Glutamatergic neuron (in vitro differentiated cells): ENCODE data around the gene DMRT3. TPM values are rescaled to one million over a fixed set of nuclear protein-coding genes. Genes with fewer than 3 reads are reported as not detected.
A peak's percentile ranks its signal among the peaks of the same experiment; 100 is the strongest.

ENCODE experiments used
- DNase-seq: peaks from one replicate; pipeline ENCODE4 v3.0.0; 2022
- H3K27ac Mint-ChIP-seq: one replicate; pipeline ENCODE4 v1.8.0; 2020; ENCODE audit warnings: mild to moderate bottlenecking, mixed read lengths, inconsistent platforms; ENCODE audit not compliant: unreplicated experiment
- H3K27me3 Mint-ChIP-seq: one replicate; pipeline ENCODE4 v1.8.0; 2020; ENCODE audit warnings: mild to moderate bottlenecking, moderate library complexity, mixed read lengths, inconsistent platforms; ENCODE audit not compliant: unreplicated experiment
- H3K36me3 Mint-ChIP-seq: one replicate; pipeline ENCODE4 v1.8.0; 2020; ENCODE audit warnings: mild to moderate bottlenecking, mixed read lengths, inconsistent platforms; ENCODE audit not compliant: unreplicated experiment
- H3K4me1 Mint-ChIP-seq: one replicate; pipeline ENCODE4 v1.8.0; 2020; ENCODE audit warnings: mild to moderate bottlenecking, low read depth, mixed read lengths, inconsistent platforms; ENCODE audit not compliant: unreplicated experiment
- H3K4me3 Mint-ChIP-seq: one replicate; pipeline ENCODE4 v1.8.0; 2020; ENCODE audit warnings: mild to moderate bottlenecking, mixed read lengths, inconsistent platforms; ENCODE audit not compliant: unreplicated experiment
- H3K9me3 Mint-ChIP-seq: one replicate; pipeline ENCODE4 v1.8.0; 2020; ENCODE audit warnings: mild to moderate bottlenecking, moderate library complexity, mixed read lengths, inconsistent platforms; ENCODE audit not compliant: unreplicated experiment
- total RNA-seq: library from RNA; stranded (reverse); fragmentation: NEBNext Ultra II Directional; extraction: Animal tissue kit (Norgen Biotek cat#: 25700); gene quantifications from one replicate; pipeline ENCODE4 v1.2.1, GENCODE V29; 2021; ENCODE audit not compliant: unreplicated experiment
- TF ChIP-seq, protein P1 (sequence below): fragments of 200-600 bp; sonication (generic); IDR thresholded peaks from one replicate; pipeline ENCODE4 v1.5.0; 2021; ENCODE audit not compliant: partially characterized antibody, unreplicated experiment

Gene DMRT3
- total RNA-seq, 1 donor from 2014 or later: 1.7 TPM

DNA sequence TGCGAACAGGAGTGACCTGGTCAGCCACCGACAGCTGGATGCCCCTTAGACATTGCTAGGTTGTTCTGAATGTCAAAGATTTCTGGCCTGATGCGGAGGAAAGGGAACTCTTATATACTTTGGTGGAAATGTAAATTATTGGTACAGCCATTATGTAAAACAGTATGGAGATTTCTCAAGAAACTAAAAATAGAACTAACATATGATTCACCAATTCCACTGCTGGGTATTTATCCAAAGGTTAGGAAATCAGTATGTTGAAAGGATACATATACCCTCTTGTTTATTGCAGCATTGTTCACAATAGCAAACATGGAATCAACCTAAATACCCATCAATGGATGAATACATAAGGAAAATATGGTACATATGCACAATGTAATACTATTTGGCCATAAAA lies 31.8 kb downstream of the DMRT3 start:
- Mint-ChIP-seq H3K36me3 (no peaks in the 10 kb centered on the region), H3K27me3 (peaks cover 3% of the 10 kb centered on the region), H3K4me1 (no peaks in the 10 kb centered on the region), H3K27ac (no peak overlapping the region), H3K4me3 (no peak overlapping the region), H3K9me3 (no peaks in the 10 kb centered on the region)
- TF ChIP-seq, protein P1, sequence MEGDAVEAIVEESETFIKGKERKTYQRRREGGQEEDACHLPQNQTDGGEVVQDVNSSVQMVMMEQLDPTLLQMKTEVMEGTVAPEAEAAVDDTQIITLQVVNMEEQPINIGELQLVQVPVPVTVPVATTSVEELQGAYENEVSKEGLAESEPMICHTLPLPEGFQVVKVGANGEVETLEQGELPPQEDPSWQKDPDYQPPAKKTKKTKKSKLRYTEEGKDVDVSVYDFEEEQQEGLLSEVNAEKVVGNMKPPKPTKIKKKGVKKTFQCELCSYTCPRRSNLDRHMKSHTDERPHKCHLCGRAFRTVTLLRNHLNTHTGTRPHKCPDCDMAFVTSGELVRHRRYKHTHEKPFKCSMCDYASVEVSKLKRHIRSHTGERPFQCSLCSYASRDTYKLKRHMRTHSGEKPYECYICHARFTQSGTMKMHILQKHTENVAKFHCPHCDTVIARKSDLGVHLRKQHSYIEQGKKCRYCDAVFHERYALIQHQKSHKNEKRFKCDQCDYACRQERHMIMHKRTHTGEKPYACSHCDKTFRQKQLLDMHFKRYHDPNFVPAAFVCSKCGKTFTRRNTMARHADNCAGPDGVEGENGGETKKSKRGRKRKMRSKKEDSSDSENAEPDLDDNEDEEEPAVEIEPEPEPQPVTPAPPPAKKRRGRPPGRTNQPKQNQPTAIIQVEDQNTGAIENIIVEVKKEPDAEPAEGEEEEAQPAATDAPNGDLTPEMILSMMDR: no peak
- no peak for DNase-seq

DNA sequence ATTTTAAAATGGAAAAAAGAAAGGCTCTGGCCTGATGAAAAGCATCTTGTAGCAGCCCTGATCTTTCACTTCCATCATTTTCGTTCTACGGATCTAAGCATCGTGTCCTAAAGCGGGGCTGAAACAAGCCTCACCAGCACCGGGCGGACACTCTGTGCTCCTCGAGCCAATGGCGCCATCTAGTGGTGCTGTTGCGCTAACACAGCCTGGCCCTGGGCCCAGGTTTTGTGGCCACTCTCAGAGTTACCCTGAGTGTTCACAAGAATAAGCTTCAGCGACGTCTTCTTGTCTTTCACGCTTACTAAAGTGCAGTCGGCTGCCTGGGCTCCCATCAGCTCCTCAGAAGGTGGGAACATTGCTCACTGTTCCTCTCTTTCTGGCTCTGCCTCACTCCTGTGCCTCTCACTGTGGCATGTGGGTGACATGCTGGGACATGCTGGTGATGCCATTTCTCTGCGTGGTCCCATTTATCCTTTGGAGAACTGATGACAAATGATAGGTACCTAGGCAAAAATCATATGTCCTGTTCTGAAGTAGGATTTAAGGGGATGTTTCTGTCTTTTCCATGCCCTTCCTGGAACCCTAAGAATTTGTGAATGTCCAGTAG lies 32.7 kb downstream of the DMRT3 start:
- H3K27me3 Mint-ChIP-seq: peaks cover 3% of the 10 kb centered on the region
- TF ChIP-seq, protein P1: peak; percentile 98
- DNase-seq: peak; percentile 90
- no peak overlapping the region for H3K4me3 Mint-ChIP-seq
- H3K9me3 Mint-ChIP-seq: no peaks in the 10 kb centered on the region
- H3K27ac Mint-ChIP-seq: no peak overlapping the region
- no peaks in the 10 kb centered on the region for H3K36me3 Mint-ChIP-seq
- H3K4me1 Mint-ChIP-seq: no peaks in the 10 kb centered on the region

DNA sequence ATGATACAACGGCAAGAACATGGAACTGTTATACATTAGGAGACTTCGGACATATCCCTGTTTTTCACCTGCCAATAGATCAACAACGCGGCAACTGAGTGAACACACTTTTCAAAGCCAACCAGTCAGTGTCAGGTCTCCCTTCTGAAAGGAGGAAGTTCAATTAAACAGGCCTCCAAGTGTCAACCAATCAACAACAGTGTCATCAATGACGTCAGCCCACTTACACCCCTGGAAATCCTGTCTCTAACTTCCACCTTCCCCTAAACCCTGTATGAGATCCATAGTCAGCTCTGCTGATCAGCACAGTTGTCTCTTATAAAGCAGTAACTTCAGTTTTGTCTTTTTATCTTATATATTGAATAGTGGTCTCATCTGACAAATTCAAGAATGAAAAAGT lies 36.6 kb downstream of the DMRT3 start:
- no peak overlapping the region for H3K27ac Mint-ChIP-seq
- DNase-seq: no peak
- no peak overlapping the region for H3K4me3 Mint-ChIP-seq
- H3K4me1 Mint-ChIP-seq: no peaks in the 10 kb centered on the region
- TF ChIP-seq, protein P1: no peak
- no peaks in the 10 kb centered on the region for H3K36me3 Mint-ChIP-seq
- no peaks in the 10 kb centered on the region for H3K27me3 Mint-ChIP-seq
- no peaks in the 10 kb centered on the region for H3K9me3 Mint-ChIP-seq

DNA sequence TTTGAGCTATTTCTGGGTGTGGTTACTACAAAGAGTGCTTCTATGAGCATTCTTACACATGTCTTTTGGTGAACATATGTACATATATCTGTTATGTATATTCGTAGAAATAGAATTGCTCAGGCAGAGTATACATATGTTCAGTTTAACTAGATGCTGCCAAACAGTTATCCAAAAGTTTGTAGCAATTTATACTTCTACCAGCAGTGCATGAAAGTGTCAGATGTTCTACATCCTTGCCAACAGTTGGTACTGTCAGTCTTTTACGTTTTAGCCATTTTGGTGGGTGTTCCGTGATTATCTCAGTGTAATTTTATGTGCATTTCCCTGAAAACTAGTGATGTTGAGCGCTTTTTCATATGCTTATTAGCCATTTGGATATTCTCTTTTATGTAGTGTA lies 37.8 kb downstream of the DMRT3 start:
- Mint-ChIP-seq H3K27ac (no peak overlapping the region), H3K4me3 (no peak overlapping the region), H3K9me3 (no peaks in the 10 kb centered on the region), H3K27me3 (no peaks in the 10 kb centered on the region), H3K4me1 (no peaks in the 10 kb centered on the region), H3K36me3 (no peaks in the 10 kb centered on the region)
- TF ChIP-seq, protein P1: no peak
- no peak for DNase-seq

DNA sequence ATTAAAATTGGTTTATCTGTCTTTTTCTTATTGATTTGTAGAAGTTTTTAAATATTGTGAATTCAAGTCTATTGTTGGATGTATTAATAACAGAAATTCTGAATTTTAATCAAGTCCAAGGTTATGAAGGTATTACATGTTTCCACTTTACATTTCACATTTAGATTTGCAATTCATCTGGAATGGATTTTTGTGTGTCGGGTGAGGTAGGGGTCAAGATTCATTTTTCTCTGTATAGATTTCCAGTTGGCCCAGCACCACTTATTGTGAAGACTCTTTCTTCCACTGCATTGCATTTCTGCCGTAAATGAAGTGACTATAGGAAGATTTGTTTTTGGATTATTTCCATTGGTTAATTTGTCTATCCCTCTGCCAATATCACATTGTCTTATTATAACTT lies 38.2 kb downstream of the DMRT3 start:
- H3K27me3 Mint-ChIP-seq: no peaks in the 10 kb centered on the region

More for the DNA sequence above, 38.2 kb downstream of the DMRT3 start:
- Mint-ChIP-seq H3K27ac (no peak overlapping the region), H3K36me3 (no peaks in the 10 kb centered on the region), H3K9me3 (no peaks in the 10 kb centered on the region), H3K4me1 (no peaks in the 10 kb centered on the region), H3K4me3 (no peak overlapping the region)
- DNase-seq: no peak
- TF ChIP-seq, protein P1: no peak
